Tibial nerve (tissue), 4 donors: Measurements from ENCODE around the gene FBLN2.

Experiments used
- CTCF ChIP-seq, 5 experiments: fragments of 200-600 bp in 3 of 5; fragments of 450-650 bp in 2 of 5; sonication (generic) in 3 of 5; IDR thresholded peaks; one replicate each; pipeline ENCODE4 v1.5.1; 2016 to 2019; ENCODE audit warnings: antibody characterized with exemption in 5 of 5, mild to moderate bottlenecking in 3 of 5, moderate library complexity in 2 of 5
- EP300 ChIP-seq, 2 donors: sonication (generic); formaldehyde crosslinking; IDR thresholded peaks; one replicate each; pipeline ENCODE4 v1.6.1; 2017; ENCODE audit warnings: antibody characterized with exemption in 2 of 2, mild to moderate bottlenecking in 1 of 2
- POLR2A ChIP-seq, 2 donors: fragments of 450-650 bp; IDR thresholded peaks; one replicate each; pipeline ENCODE4 v1.6.1; 2017; ENCODE audit warnings: antibody characterized with exemption in 2 of 2, mild to moderate bottlenecking in 2 of 2, moderate library complexity in 2 of 2

- no peak for TF ChIP-seq POLR2A (IDR thresholded peaks at IDR 0.05)
- TF ChIP-seq CTCF (IDR thresholded peaks at IDR 0.05) = no peak
- TF ChIP-seq EP300 (IDR thresholded peaks at IDR 0.05) = no peak
Measured at GRCh38 chr3:13634615-13635014, 85.7 kb downstream of the FBLN2 start.
